CD4-positive, alpha-beta T cell treated with Interferon gamma for 1 hour (primary cell): ENCODE results near the gene AFF3.

Experiments used
- DNase-seq: peaks from one replicate; pipeline ENCODE4 v3.0.0-alpha.2; 2020

AFF3 gene

GRCh38 chr2:100068395-100068794 lies 74.0 kb downstream of the AFF3 start:
- DNase-seq = no peak

DNA sequence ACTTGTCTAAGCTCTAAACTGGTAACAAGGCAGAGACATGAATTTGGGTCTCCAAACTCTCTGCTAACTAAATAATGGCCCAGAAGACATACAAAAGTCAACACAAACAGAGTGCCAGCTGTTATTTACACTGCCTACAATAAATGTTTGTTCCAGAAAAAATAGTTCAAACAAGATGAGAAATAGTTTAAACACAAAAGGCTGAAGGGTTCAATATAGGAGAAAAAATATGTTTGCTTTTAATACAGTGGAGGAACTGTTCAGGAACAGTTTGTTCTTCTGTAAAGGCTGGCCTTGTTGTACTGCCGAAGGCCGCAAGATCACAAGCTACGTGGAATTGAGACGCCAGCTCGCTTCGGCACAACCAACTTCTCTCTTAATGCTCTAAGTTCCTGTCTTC lies 74.6 kb downstream of the AFF3 start:
- DNase-seq = no peak

DNA sequence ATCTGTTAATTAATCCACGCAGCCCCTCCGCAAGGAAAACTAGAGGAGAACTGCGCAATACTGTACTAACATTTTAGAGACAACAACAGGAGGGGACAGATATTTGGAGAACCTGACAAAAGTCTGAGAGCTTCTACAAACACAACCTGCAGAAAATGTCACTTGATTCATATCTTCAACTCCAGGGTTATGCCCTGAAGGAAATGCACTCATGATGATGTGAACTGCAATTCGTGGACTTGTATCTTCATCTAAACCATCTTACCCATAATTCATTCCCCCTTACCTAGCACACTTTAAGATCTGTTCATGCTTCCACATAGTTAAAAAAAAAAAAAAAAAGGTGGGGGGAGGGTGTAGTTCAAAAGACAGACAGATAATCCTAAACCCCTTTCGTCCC lies 75.5 kb downstream of the AFF3 start:
- no peak for DNase-seq

GRCh38 chr2:100066246-100066645 lies 76.1 kb downstream of the AFF3 start:
- DNase-seq = no peak

GRCh38 chr2:100064592-100065428 lies 77.6 kb downstream of the AFF3 start:
- no peak for DNase-seq

- DNase-seq = no peak
These were observed 78.2 kb downstream of the AFF3 start for GRCh38 chr2:100064165-100064564.

GRCh38 chr2:100063459-100063953 lies 78.9 kb downstream of the AFF3 start:
- DNase-seq = no peak

DNA sequence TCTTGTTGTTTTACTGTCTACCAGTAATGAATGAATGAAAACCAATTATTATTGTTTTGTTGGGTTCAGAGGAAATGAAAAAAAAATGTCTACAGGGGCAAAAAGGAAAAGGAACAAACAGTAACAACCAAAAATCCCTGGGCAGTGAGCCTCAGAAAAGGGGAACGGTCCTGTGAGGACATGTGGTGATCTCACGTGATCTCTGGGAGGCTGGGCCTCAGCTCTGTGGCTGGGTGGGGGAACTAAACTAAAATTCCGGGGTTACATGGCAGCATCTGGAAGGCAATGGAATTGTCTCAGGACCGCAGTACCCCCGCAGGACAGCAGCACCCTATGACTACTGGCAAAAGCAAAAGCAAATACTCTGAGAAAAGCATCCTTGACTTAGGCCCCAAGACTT lies 80.1 kb downstream of the AFF3 start:
- no peak for DNase-seq

DNA sequence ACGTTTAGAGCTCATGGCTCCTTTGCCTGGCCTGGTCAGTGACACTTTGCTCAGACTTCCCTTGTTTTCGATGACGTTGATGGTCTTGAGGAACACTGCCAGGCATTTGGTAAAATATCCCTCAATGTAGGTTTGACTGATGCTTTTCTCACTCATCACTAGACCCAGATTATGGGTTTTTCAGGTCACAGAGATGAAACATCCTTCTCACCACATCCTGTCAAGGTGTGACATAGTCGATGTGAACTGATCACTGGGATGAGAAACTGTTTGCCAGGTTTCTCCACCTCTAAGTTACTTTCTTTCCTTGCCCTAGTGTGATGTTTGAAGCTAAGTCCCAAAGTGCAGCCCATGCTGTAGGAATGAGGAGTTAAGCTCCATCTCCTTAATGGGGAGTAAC lies 81.5 kb downstream of the AFF3 start:
- DNase-seq = no peak

- no peak for DNase-seq
These were observed 82.8 kb downstream of the AFF3 start for GRCh38 chr2:100059638-100060037.

DNA sequence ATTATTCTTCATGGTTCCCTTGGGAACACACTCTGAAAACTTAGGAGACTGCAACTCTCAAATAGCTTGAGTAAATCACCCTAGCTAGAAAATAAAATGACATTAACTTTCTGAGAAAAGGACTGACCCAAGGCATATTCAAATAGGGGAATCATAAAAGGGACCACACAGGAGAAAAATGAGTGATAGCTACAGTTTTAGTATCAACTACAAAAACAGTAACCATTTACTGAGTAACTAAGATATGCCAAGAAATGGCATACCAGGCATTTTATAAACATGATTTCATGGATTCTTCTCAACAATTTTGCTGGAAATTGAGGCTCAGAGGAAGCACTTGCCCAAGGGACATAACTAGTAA lies 84.5 kb downstream of the AFF3 start:
- no peak for DNase-seq

- DNase-seq = no peak
These were observed 88.0 kb downstream of the AFF3 start for GRCh38 chr2:100054426-100054825.

DNA sequence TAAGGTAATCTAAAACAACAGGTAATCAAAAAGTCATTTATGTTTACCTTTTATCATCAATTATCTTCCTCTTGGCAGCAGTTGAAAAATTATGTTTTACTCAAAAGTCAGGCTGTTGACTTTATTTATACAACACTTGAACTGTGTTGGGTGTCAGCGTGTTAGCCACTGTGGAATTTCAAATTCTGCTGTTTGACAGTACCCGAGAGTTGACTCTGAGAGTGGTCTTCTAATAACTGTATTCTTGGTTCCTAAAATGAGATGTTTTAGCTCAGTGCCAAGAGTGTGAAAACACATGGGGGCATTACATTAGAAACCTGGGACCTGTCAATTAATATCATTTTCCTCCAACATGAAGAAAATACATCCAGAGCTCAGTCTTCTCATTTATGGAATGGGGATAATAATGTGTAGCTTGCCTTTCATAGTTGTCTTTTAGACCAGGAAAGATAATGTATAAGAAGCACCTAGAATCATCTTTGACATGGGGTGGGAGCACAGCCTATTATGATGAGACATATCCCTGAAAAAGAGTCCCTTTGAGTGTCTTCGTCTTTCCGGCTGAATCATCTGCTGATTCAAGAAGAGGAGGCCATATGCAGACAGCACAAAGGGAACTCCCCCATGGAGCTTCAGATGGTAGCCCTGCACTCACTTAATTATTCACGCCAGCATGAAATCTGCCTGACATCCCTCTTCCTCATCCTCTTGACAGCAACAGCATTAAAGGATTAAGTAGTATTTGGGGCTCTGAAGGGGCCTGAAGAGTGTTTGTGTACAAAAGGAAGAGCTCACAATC lies 89.1 kb downstream of the AFF3 start:
- no peak for DNase-seq

DNA sequence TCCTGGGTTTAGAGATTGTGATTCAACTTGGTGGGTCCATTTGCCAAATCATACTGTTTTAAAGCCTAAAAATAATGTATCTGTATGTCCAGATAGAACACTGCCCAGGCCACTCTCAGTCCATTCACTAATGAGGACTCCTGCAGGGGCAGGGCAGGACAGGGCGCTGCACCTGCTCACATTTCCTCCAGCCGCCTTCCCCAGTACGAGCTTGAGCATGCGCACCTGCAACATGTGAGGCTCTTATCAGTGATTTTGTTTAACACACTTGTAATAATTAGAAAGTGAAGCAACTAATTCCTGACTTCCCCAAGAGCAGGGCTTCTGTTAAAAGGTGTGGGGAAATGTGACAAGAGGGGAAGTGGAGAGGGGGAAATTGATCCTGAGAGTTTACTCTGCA lies 89.7 kb downstream of the AFF3 start:
- DNase-seq = no peak

- no peak for DNase-seq
These were observed 91.1 kb downstream of the AFF3 start for GRCh38 chr2:100051253-100051652.

- DNase-seq = no peak
These were observed 91.7 kb downstream of the AFF3 start for GRCh38 chr2:100050685-100051084.

- no peak for DNase-seq
These were observed 95.1 kb downstream of the AFF3 start for GRCh38 chr2:100046961-100047947.

GRCh38 chr2:100045000-100045399 lies 97.4 kb downstream of the AFF3 start:
- no peak for DNase-seq

GRCh38 chr2:100043891-100044255 lies 98.5 kb downstream of the AFF3 start:
- DNase-seq = no peak

GRCh38 chr2:100043081-100043890 lies 99.1 kb downstream of the AFF3 start:
- DNase-seq = no peak

DNA sequence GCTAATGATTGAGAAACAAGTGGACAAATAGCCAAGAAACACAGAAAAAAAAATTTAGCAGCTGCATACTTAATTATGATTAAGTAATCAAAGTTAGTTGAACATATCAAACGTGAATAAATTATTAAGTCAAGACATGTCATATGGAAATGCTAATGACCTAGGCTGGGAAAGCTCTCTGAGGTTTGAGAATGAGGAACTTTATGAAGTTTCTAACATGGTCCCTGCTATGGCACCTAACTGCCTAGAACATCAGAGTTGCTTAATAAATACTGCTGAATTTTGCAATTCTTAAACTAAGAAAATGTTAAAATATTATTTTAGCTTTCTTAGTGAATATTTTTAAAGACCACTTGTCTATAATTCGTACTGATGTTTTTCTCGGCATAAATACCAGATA lies 99.8 kb downstream of the AFF3 start:
- no peak for DNase-seq

DNA sequence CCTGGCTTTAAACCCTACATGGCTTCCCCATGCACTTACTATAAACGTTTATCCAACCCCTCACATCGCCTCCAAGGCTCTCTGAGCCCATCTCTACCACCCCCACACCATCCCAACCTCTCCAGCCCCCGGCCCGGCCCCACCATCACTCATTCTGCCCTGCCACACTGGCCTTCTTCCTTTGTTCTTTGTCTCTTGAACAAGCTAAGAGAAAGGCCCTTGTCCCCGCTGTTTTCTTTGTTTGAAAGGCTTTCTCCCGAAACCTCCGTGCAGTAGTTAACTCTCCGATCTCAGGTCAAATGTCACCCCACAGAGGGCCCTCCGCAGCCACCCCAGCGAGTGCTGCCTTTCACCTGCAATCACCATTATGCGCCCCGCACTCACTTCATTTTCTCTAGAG lies 100.4 kb downstream of the AFF3 start:
- no peak for DNase-seq
